K562 (cell line): ENCODE results near the gene HMGCL. TPM values are rescaled to one million over a fixed set of nuclear protein-coding genes. Genes with fewer than 3 reads are reported as not detected.

Experiments
- ARID2 ChIP-seq: fragments of 450-650 bp; IDR thresholded peaks from 2 replicates; pipeline ENCODE4 v1.6.1; 2017; ENCODE audit warnings: antibody characterized with exemption, mild to moderate bottlenecking
- CREB3 ChIP-seq: fragments of 450-650 bp; conservative IDR thresholded peaks from 2 replicates; pipeline ENCODE4 v1.6.1; 2016; ENCODE audit warnings: missing genetic modification characterization, low read depth, mild to moderate bottlenecking, missing compliant biosample characterization, moderate library complexity
- ELK3 ChIP-seq: fragments of 450-650 bp; formaldehyde crosslinking; IDR thresholded peaks from 2 replicates; pipeline ENCODE4 v1.4.0; 2020; ENCODE audit warnings: mild to moderate bottlenecking
- EWSR1 ChIP-seq: fragments of 450-650 bp; IDR thresholded peaks from 2 replicates; pipeline ENCODE4 v1.6.1; 2018; ENCODE audit warnings: borderline replicate concordance, mild to moderate bottlenecking, low read depth, moderate library complexity; ENCODE audit not compliant: partially characterized antibody
- FOXO4 ChIP-seq: fragments of 450-650 bp; formaldehyde crosslinking; IDR thresholded peaks from 2 replicates; pipeline ENCODE4 v1.4.0; 2020; ENCODE audit warnings: mild to moderate bottlenecking, moderate library complexity
- KLF10 ChIP-seq: fragments of 250-450 bp; sonication (Bioruptor Pico); IDR thresholded peaks from 2 replicates; pipeline ENCODE4 v1.6.1; 2021; ENCODE audit warnings: matching md5 sums
- L3MBTL2 ChIP-seq: fragments of 450-650 bp; IDR thresholded peaks from 2 replicates; pipeline ENCODE4 v1.6.1; 2016; ENCODE audit warnings: mild to moderate bottlenecking, moderate library complexity
- NR0B1 ChIP-seq: fragments of 450-650 bp; IDR thresholded peaks from one replicate; pipeline ENCODE4 v1.6.1; 2018; ENCODE audit warnings: mild to moderate bottlenecking, moderate library complexity; ENCODE audit not compliant: partially characterized antibody
- NR1H2 ChIP-seq: sonication (generic); formaldehyde crosslinking; IDR thresholded peaks from 2 replicates; pipeline ENCODE4 v1.4.0; 2020; ENCODE audit warnings: mild to moderate bottlenecking, missing genetic modification reagents
- PHB ChIP-seq: fragments of 250-450 bp; sonication (Bioruptor Pico); IDR thresholded peaks from 2 replicates; pipeline ENCODE4 v1.5.0; 2021
- PHB2 ChIP-seq: fragments of 450-650 bp; IDR thresholded peaks from 2 replicates; pipeline ENCODE4 v1.6.1; 2017; ENCODE audit warnings: low read depth
- PHF21A ChIP-seq: fragments of 450-650 bp; IDR thresholded peaks from 2 replicates; pipeline ENCODE4 v1.6.1; 2017; ENCODE audit warnings: low read depth, borderline replicate concordance
- PRMT5 ChIP-seq: sonication (generic); formaldehyde crosslinking; IDR thresholded peaks from 2 replicates; pipeline ENCODE4 v1.5.0; 2020; ENCODE audit warnings: missing genetic modification reagents
- RBBP5 ChIP-seq: fragments of 200-600 bp; sonication (generic); IDR thresholded peaks from 2 replicates; pipeline ENCODE4 v1.6.1; 2012; ENCODE audit warnings: borderline replicate concordance, mild to moderate bottlenecking, low read length, control low read depth, inconsistent platforms; ENCODE audit not compliant: insufficient read depth, poor library complexity, severe bottlenecking
- STAT6 ChIP-seq: sonication (generic); formaldehyde crosslinking; IDR thresholded peaks from 2 replicates; pipeline ENCODE4 v1.8.1; 2023; ENCODE audit warnings: mild to moderate bottlenecking, missing genetic modification reagents
- TAF7 ChIP-seq: fragments of 450-650 bp; IDR thresholded peaks from 2 replicates; pipeline ENCODE4 v1.6.1; 2016; ENCODE audit warnings: missing genetic modification characterization, missing compliant biosample characterization
- TRIM24 ChIP-seq, 2 experiments: fragments of 450-650 bp; IDR thresholded peaks; 2 replicates each; pipeline ENCODE4 v1.6.1; 2016
- ZBED1 ChIP-seq: IDR thresholded peaks from 2 replicates; pipeline ENCODE4 v1.6.1; 2014
- ZC3H8 ChIP-seq: fragments of 450-650 bp; IDR thresholded peaks from 2 replicates; pipeline ENCODE4 v1.6.1; 2017
- ZNF121 ChIP-seq: sonication (generic); formaldehyde crosslinking; conservative IDR thresholded peaks from 2 replicates; pipeline ENCODE4 v1.8.0; 2022; ENCODE audit warnings: missing genetic modification reagents
- ZZZ3 ChIP-seq: fragments of 450-650 bp; IDR thresholded peaks from 2 replicates; pipeline ENCODE4 v1.6.1; 2016; ENCODE audit warnings: antibody characterized with exemption, mild to moderate bottlenecking, moderate library complexity
- polyA plus RNA-seq, 8 experiments: library from polyadenylated mRNA; depleted of rRNA in 4 of 8; stranded (reverse) in 5 of 8; unstranded in 3 of 8; fragments of >200 nt; fragmentation: Nextera tagmentation in 2 of 8; fragmentation: Illumina TruSeq in 1 of 8; extraction: Ambion mirVana in 2 of 8; extraction: Trizol in 1 of 8; gene quantifications; 2 replicates each; pipeline versions ENCODE4 v1.2.1 to v1.2.3, GENCODE V29; 2011 to 2014; ENCODE audit warnings: inconsistent platforms in 1 of 8, missing spikeins in 1 of 8
- total RNA-seq, 7 experiments: library from RNA; depleted of rRNA in 6 of 7; stranded (reverse); fragments of >200 nt in 6 of 7; fragmentation: Illumina TruSeq in 2 of 7; extraction: Trizol in 2 of 7; gene quantifications; 2 replicates each; pipeline versions ENCODE4 v1.2.1 to v1.2.3, GENCODE V29; 2011 to 2021; ENCODE audit warnings: low replicate concordance in 1 of 7

Gene HMGCL
- total and polyA plus RNA-seq, 9 of the 15 experiments (the other 6 are each of a cell fraction or from before 2014, with no cell fraction given) = 18.0 to 82.2 (median 24.2) TPM

GRCh38 chr1:23867895-23868556 lies 42.8 kb upstream of the HMGCL start, which contains the start of gene FUCA1 (continued):
- no peak for TF ChIP-seq FOXO4 (CRISPR knock-in tag)
- no peak for TF ChIP-seq PRMT5 (CRISPR knock-in tag)
- TF ChIP-seq KLF10 (CRISPR knock-in tag) = no peak
- TF ChIP-seq STAT6 (CRISPR knock-in tag) = peak; percentile 74; the same call in 1 of the 2 replicates
- peak; percentile 84 for TF ChIP-seq L3MBTL2
- no peak for TF ChIP-seq NR0B1
- 0 out of 2 replicates have a peak, but pooled peaks have one; percentile 33 for TF ChIP-seq ZBED1
- no peak for TF ChIP-seq CREB3 (tag)
- TF ChIP-seq TRIM24 (IDR thresholded peaks at IDR 0.05) = no peak
- TF ChIP-seq TAF7 (tag) = no peak
- TF ChIP-seq NR1H2 (CRISPR knock-in tag) = no peak
- TF ChIP-seq RBBP5 = peak; percentile 67
- no peak for TF ChIP-seq ARID2
- TF ChIP-seq ELK3 (CRISPR knock-in tag) = no peak
- TF ChIP-seq EWSR1 = no peak
- no peak for TF ChIP-seq PHB2
- no peak for TF ChIP-seq ZC3H8
- 0 out of 2 replicates have a peak, but pooled peaks have one; percentile 88 for TF ChIP-seq PHB
- TF ChIP-seq PHF21A = no peak
- TF ChIP-seq ZZZ3 = no peak
- no peak for TF ChIP-seq ZNF121 (CRISPR knock-in tag)
